DOHH2 (cell line): ENCODE data around the gene SPATA21.

ENCODE experiments used
- H3F3A ChIP-seq: fragments of 200-600 bp; sonication (generic), shearing (Covaris generic); 2 replicates; pipeline ENCODE4 v1.6.0; 2016; ENCODE audit warnings: antibody characterized with exemption, mild to moderate bottlenecking; ENCODE audit not compliant: control insufficient read depth, insufficient read depth
- H3K27ac ChIP-seq: fragments of 200-600 bp; sonication (generic); 2 replicates; pipeline ENCODE4 v1.5.1; 2014; ENCODE audit warnings: low read depth, mild to moderate bottlenecking, low read length, moderate library complexity
- H3K27me3 ChIP-seq: fragments of 200-600 bp; sonication (generic); 2 replicates; pipeline ENCODE4 v1.6.1; 2014; ENCODE audit warnings: mild to moderate bottlenecking, low read length, mixed read lengths; ENCODE audit not compliant: control insufficient read depth
- H3K36me3 ChIP-seq: fragments of 200-600 bp; sonication (generic); 2 replicates; pipeline ENCODE4 v1.6.1; 2014; ENCODE audit warnings: mild to moderate bottlenecking, low read length, moderate library complexity, mixed read lengths; ENCODE audit not compliant: control insufficient read depth
- H3K4me1 ChIP-seq: fragments of 200-600 bp; sonication (generic); 2 replicates; pipeline ENCODE4 v1.6.1; 2014; ENCODE audit warnings: mild to moderate bottlenecking, low read length, mixed read lengths; ENCODE audit not compliant: control insufficient read depth
- H3K4me2 ChIP-seq: fragments of 200-600 bp; sonication (generic); 2 replicates; pipeline ENCODE4 v1.6.0; 2014; ENCODE audit warnings: mild to moderate bottlenecking, low read length, moderate library complexity
- H3K4me3 ChIP-seq: fragments of 200-600 bp; sonication (generic); 2 replicates; pipeline ENCODE4 v1.5.1; 2014; ENCODE audit warnings: mild to moderate bottlenecking, low read length, mixed read lengths
- H3K79me2 ChIP-seq: fragments of 200-600 bp; sonication (generic); 2 replicates; pipeline ENCODE4 v1.6.1; 2014; ENCODE audit warnings: mild to moderate bottlenecking, low read length, mixed read lengths; ENCODE audit not compliant: control insufficient read depth
- H3K9me2 ChIP-seq: fragments of 200-600 bp; sonication (generic); replicated peaks from 2 replicates; pipeline ENCODE4 v1.6.1; 2014; ENCODE audit warnings: mild to moderate bottlenecking, low read length, mixed read lengths; ENCODE audit not compliant: control insufficient read depth
- H3K9me3 ChIP-seq: fragments of 200-600 bp; sonication (generic); 2 replicates; pipeline ENCODE4 v1.6.1; 2014; ENCODE audit warnings: antibody characterized with exemption, low read length, mixed read lengths; ENCODE audit not compliant: control insufficient read depth, insufficient read depth
- H4K20me1 ChIP-seq: fragments of 200-600 bp; sonication (generic); 2 replicates; pipeline ENCODE4 v1.6.0; 2014; ENCODE audit warnings: low read depth, mild to moderate bottlenecking, antibody characterized with exemption, low read length, moderate library complexity; ENCODE audit not compliant: control insufficient read depth, insufficient read depth
- CTCF ChIP-seq: fragments of 200-600 bp; sonication (generic); IDR thresholded peaks from one replicate; pipeline ENCODE4 v1.5.1; 2014; ENCODE audit warnings: antibody characterized with exemption, mild to moderate bottlenecking, low read depth, low read length; ENCODE audit not compliant: poor library complexity, severe bottlenecking
- EZH2phosphoT487 ChIP-seq: fragments of 200-600 bp; sonication (generic); IDR thresholded peaks from 2 replicates; pipeline ENCODE4 v1.6.1; 2017; ENCODE audit warnings: borderline replicate concordance, mild to moderate bottlenecking, antibody characterized with exemption, low read length, moderate library complexity, mixed read lengths

The SPATA21 gene

GRCh38 chr1:16438516-16438915 is 1.3 kb upstream of the SPATA21 start:
- no peaks in the 10 kb centered on the region for H3K9me3 ChIP-seq
- H3K79me2 ChIP-seq, result peaks cover 30% of the 10 kb centered on the region
- H3F3A ChIP-seq, result peaks cover 9% of the 10 kb centered on the region; the same call in 1 of the 2 replicates
- no peak overlapping the region for H3K4me3 ChIP-seq
- H3K36me3 ChIP-seq, result peaks cover 21% of the 10 kb centered on the region
- TF ChIP-seq EZH2phosphoT487, result no peak
- no peak for TF ChIP-seq CTCF
- H3K4me1 ChIP-seq, result peaks cover 40% of the 10 kb centered on the region
- H4K20me1 ChIP-seq, result 0 out of 2 replicates have a peak, but pooled peaks cover 5% of the 10 kb centered on the region
- H3K27me3 ChIP-seq, result no peaks in the 10 kb centered on the region
- H3K9me2 ChIP-seq, result no peaks in the 10 kb centered on the region
- no peak overlapping the region for H3K27ac ChIP-seq
- no peak overlapping the region for H3K4me2 ChIP-seq

GRCh38 chr1:16434501-16434900 is 2.7 kb downstream of the SPATA21 start:
- no peaks in the 10 kb centered on the region for H4K20me1 ChIP-seq
- no peak overlapping the region for H3K4me2 ChIP-seq
- no peaks in the 10 kb centered on the region for H3K9me3 ChIP-seq
- no peaks in the 10 kb centered on the region for H3K79me2 ChIP-seq
- peaks cover 7% of the 10 kb centered on the region; the same call in 1 of the 2 replicates for H3F3A ChIP-seq
- no peaks in the 10 kb centered on the region for H3K27me3 ChIP-seq
- TF ChIP-seq CTCF, result no peak
- no peak for TF ChIP-seq EZH2phosphoT487
- H3K4me3 ChIP-seq, result no peak overlapping the region
- H3K9me2 ChIP-seq, result no peaks in the 10 kb centered on the region
- H3K4me1 ChIP-seq, result peaks cover 41% of the 10 kb centered on the region
- H3K27ac ChIP-seq, result no peak overlapping the region
- no peaks in the 10 kb centered on the region for H3K36me3 ChIP-seq

- Histone ChIP-seq H4K20me1 (no peaks in the 10 kb centered on the region), H3K4me2 (peak overlapping the region; percentile 79), H3K27ac (no peak overlapping the region), H3K9me2 (no peaks in the 10 kb centered on the region), H3K9me3 (no peaks in the 10 kb centered on the region), H3K4me1 (peaks cover 41% of the 10 kb centered on the region), H3K36me3 (no peaks in the 10 kb centered on the region), H3K27me3 (no peaks in the 10 kb centered on the region), H3F3A (peaks cover 7% of the 10 kb centered on the region; the same call in 1 of the 2 replicates), H3K4me3 (peak overlapping the region; percentile 46), H3K79me2 (no peaks in the 10 kb centered on the region)
- TF ChIP-seq EZH2phosphoT487, result no peak
- TF ChIP-seq CTCF, result no peak
These were observed 3.2 kb downstream of the SPATA21 start for GRCh38 chr1:16434007-16434406.
